ENCODE measurements around the gene VSX1.

The VSX1 gene

GRCh38 chr20:25087186-25087929 is 5.4 kb upstream of the VSX1 start:
- peak; percentile 4 for DNase-seq (ENCODE audit: low spot score)

DNA sequence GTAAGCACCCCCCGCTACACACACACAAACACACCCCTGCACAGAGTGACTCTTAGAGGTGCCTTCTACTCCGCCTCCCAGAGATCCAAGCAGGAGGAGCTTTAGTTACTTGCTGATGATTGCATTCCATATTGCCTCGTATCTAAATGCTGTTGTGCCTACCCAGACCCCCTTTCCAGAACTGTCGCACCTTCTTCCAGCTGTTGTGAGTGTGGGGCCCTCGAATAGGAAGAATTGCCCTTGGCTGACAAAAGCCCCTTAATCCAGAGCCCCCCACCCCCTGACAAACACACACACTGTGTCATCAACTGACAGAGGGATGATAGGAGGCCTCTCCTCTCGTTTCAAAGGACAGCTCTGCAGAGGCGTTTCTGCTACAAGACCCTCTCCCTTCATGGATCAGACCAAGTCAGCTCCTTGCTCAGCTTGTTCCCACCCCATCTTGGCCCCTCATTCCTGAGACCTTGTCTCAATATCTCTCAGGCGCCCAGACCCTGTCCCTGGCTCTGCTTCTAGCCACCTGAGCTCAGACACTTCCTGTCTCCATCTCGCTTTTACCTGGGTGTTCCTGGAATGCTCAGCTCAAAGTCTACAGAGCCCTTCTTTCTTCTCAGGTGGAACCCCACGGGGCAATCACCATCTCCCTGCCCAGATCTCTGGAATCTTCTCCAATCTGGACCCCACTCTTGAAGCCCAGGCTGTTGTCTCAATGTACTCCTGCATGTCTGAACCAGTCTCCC is 4.0 kb upstream of the VSX1 start:
- DNase-seq (ENCODE audit: low spot score), result peak; percentile 3

DNA sequence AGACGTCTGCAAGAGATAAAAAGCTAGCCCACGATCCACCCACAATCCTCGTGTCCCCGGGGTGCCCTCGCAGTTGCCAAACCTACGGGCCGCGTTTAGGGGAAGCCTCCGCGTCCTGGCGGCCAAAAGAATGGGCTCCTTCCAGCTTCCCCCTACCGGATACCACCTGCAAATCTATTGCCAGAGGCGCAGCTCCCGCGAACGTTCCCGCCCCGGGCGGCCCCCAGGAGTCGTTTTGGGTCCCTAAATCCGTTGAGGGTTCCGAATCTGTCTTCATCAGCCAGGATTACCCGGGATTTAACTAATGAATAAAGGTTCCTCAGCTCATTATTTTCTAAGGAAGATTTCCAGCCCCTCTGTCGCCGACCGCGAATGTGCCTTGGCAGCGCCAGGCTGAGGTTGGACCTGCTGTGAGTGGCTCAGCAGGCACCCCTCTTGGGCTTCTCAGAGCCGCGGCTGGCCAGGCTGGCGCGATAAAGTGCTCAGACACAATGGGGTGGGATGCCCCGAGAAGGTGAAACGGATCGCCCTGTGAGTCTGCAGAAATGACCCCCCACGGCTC is 2.8 kb upstream of the VSX1 start:
- DNase-seq (ENCODE audit: low spot score), result peak; percentile 9

- DNase-seq (ENCODE audit: low spot score), result peak; percentile 17
Observed at GRCh38 chr20:25083773-25084625, 2.1 kb upstream of the VSX1 start.

GRCh38 chr20:25083141-25083772 is 1.3 kb upstream of the VSX1 start:
- DNase-seq (ENCODE audit: low spot score), result peak; percentile 10

DNA sequence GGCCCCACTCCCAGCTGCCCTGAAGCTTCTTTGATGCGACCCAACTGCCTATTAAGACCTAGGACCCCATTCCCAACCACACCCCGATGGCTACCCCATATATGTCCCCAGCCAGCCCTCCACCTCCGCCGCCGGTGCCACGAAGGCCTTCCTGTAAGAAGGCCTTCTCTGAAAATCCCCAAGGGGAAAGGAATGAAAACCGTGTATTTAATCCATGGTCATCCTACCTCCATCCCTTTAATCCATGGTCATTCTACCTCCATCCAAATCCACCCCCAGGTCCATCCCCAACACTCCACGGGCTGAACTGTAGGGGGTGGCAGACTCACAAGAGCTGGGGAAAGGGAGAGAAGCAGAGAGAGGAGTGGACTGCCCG is 545 bp upstream of the VSX1 start:
- peak; percentile 27 for DNase-seq (ENCODE audit: low spot score)

DNA sequence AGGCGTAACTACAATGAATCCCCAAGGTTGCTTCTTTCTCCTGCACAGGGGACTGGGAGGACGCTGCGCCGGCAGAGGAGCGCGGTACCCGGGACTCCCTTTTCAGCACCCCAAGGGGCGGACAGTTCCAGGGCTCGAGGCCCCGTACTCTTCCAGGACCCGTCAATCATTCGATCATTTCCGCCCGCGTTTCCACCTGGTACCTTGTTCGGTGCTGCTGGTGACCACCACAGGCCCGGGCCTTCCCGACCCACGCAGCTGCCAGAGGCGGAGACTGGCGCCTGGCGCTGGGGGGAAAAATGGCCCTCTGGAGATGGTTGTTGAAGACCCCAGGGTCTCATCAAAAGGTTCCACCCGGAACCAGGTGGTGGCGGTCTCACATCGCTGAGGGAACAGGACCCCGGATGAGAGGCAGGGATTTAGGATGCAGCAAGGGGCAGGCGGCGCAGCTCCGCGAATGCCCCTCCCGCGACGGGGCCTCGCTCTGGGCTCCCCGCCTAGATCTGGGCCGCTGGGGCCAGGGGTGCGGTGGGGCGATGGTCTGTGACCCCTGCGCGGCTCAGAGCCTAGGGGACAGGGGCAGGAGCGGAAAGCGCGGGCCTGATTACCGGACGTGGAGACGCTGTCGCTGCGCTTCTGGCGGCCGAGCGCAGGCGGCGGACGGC is 744 bp downstream of the VSX1 start:
- peak; percentile 69 for DNase-seq (ENCODE audit: low spot score)

- peak; percentile 31 for DNase-seq (ENCODE audit: low spot score)
Observed at GRCh38 chr20:25079171-25079570, 2.8 kb downstream of the VSX1 start.

DNA sequence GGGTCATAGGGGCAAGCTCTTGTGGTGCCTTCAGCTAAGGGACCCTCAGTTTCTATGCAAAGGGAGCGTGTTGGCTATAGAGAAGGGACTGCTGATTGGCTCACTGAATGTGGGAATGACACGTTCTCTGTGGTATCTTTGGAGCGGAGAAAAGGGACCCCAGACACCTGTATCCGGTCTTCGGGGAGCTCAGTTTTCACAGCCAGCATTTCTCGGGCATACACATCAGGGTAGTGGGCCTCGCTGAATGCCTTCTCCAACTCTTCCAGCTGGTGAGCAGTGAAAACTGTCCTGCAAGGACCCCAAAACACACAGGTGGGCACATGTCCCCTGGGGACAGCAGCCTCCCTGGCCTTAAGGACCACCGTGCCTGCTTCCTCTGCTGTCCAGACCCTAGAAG is 3.3 kb downstream of the VSX1 start:
- DNase-seq (ENCODE audit: low spot score), result peak; percentile 4

DNA sequence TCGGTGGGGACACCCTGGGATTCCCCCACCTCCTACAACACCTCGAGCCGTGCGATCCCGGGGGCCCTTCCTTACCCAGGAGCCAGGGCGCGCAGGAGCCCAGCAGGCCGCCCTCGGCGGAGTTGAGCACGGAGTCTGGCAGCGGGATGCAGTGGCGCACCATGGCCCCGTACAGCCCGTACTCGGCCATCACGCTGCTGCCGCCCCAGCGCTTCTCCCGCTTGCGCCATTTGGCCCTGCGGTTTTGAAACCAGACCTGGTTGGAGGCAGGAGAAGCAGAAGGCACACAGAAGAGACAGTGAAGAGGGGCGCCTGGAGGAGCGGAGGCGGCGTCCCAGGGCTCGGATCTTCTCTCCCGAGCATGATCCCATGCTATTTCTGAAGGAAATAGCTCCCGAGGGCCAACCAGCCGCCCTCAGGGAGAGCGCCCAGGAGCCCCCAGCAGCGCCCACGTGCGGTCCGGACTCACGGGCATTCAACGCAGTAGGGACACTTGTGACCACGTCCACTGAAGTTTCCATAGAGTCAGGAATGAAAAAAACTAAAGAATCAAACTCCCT is 4.3 kb downstream of the VSX1 start:
- DNase-seq (ENCODE audit: low spot score), result peak; percentile 34

DNA sequence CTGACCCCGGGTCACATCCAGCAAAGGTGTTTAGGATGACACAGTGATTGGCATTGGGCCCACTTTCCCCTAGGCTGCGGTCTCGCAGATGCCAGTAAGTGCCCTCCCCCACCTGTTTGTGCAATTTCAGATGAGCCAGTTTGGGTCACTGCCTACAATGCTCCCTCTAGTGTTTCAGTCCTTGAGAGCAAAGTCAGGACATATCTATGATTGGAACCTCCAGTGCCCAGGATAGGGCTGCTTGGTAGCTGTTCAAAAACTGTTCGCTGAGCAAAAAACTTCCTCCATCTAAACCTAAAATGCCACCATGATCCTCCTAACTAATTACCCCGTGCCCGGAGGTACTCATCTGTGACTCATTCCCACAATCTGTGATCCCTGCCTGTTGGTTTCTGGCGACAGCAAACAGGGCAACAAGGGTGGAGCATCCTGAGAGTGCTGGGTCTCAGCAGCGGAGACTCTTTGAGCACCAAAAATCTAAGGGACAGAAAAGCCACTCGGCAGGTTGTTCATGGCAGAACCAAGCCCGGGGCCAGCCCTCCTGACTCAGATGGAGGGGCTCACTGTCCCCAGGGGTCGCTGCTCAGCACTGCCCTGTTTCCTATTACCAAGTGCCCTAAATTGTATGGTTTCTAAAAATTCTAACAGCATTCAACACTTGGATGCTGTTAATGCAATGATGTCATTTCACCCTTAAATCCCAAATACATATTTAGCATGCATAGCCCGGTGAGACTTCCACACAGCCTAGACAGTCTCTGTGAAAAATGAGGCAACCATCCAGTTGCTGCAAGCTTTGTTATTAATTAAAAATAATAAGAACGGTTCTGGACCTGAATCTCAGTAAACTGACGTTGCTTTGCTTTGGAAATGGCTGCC is 5.0 kb downstream of the VSX1 start:
- peak; percentile 70 for DNase-seq (ENCODE audit: low spot score)

GRCh38 chr20:25076201-25076600 is 5.7 kb downstream of the VSX1 start:
- DNase-seq (ENCODE audit: low spot score), result no peak

DNA sequence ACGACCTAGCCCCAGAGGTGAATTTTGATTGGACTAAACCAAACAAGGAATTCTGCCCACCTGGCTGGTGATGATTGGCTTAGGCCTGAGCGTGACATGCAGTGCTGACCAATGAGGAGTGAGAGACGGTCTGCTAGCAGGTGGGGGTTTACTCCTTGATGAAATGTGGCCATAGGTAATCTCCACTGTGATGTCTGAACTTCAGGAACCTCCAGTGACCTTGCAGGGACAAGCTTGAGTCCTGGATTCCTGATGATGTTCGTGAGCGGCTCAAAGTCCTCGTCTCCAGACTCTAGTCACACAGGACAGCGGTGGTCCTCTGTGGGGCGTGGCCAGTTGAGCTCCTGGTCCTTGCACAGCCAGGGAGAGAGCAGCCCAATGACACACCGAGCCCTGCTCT is 8.4 kb downstream of the VSX1 start:
- no peak for DNase-seq (ENCODE audit: low spot score)

DNA sequence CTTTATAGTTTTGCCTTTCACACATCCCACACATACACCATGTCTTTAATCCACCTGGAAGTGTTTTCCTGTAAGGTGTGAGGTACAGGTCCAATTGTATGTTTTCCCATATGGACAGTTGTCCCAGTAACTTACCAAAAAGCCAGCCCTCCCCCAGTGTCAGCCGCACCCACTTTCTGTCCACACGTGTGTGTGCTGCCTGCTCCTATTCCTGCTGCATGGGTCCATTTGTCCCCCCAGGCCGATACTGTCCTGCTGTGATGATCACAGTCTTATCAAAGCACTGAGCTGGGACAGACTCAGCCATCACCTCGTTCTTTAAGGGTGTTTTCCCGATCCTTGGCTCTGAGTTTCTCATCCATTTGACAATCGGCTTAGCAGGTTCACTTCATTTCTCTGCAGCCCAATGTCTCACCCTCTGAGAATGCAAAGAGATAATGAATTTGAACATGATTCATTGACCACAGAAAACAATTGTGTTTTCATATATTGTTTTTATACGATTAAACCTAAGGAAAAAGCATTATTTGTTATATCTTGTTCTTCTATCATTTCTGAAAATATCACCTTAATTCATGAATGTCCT is 9.6 kb downstream of the VSX1 start:
- DNase-seq (ENCODE audit: low spot score), result no peak

- DNase-seq (ENCODE audit: low spot score), result no peak
Observed at GRCh38 chr20:25071734-25072133, 10.2 kb downstream of the VSX1 start.

DNA sequence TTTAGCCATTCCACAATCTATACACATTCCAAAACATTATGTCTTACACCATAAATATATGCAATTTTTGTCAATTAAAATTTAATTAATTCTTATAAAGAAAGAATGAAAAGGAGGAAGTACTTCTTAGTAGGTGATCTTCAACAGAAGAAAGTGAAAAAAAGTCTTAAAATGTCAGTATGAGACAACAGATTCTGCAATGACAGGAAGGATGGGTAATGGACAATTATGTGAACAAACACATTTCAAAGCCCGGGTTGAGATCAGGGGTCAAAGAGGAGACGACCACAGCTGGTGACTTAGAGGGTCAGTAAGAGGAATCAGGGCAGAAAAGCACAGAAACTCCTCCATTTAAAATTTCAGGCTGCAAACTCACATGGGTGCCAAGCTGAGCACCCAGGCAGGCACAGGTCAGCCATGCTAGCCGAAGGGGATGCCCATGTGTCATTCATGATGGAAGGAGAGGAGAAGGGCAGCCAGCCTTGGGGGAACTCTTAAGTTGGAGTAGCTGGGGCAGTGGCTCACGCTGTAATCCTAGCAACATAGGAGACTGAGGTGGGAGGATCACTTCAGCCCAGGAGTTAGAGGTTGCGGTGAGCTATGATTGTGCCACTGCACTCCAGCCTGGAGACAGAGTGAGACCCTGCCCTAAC is 11.0 kb downstream of the VSX1 start:
- DNase-seq (ENCODE audit: low spot score), result no peak

DNA sequence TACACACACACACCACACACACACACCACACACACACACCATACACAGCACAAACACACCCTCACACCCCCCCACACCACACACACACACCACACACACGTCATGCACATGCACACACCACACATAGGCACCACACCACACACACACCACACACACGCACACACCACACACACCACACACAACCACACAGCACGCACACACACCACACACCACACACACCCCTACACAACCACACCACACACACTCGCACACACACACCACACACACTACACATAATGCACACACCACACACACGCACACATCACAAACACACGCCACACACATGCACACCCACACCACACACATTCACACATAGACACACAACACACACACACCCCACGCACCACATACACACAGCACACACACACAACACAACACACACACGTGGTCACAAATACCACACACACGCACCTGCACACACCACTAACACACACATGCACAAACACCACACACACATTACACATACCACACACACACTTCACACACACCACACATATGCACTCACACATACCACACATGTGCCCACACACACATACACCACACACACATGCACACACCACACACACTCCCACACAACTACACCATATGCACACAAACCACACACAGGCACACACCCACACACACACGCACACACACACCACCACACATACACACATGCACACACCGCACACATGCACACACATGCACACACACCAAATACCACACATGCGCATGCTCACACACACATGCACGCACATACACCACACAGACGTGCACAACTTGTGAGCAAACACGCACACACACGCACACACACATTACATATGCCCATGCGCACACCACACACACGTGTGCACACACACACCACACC is 14.6 kb downstream of the VSX1 start:
- no peak for DNase-seq (ENCODE audit: low spot score)

GRCh38 chr20:25066386-25066785 is 15.6 kb downstream of the VSX1 start:
- no peak for DNase-seq (ENCODE audit: low spot score)
